Activated naive CD8-positive, alpha-beta T cell treated with anti-CD3 and anti-CD28 coated beads, Interleukin-2, amount 50 U/mL, for 16 hours (primary cell): Measurements from ENCODE around the gene CYB5A.

ENCODE experiments used
- DNase-seq: peaks from one replicate; pipeline ENCODE4 v3.0.0-alpha.2; 2020; ENCODE audit warnings: low read depth, low spot score

The CYB5A gene

DNA sequence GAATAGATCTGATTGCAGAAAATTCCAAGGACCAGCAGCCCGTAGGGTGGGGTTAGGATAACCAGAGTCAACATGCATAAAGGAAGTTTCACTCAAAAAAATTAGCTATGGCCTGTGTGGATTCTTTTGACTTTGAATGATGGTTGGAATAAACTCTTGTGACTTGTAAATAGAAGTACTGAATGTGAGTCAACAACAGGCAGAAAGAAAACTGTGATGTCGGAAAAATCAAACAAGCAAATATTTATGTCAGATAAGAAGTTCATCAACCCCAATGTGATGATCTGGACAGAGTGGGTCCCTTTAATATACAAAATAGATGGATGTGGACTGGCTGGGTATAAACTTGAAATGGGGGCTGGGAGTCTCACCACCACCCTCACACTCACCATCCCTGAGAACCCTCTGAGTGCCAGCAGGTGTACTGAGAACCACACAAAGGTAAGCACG is 75.1 kb downstream of the CYB5A start:
- no peak for DNase-seq

DNA sequence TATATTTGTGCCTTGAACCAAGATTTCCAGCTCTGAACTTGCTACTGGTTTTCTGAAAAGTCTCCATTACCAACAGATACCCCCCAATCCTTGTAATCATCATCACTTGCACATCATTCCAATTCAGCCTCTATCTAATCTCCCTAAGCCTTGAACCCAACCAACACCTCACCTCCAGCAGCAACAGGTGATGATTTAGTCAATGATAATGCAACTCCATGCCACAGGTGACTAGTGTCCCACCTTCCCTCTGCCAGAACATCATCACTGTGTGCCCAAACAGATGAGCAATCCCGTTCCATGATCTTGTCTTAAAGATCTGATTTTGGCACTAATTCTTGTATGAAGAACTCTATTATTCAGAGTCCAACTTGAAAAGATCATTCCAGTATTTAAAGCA is 75.9 kb downstream of the CYB5A start:
- DNase-seq, result no peak

DNA sequence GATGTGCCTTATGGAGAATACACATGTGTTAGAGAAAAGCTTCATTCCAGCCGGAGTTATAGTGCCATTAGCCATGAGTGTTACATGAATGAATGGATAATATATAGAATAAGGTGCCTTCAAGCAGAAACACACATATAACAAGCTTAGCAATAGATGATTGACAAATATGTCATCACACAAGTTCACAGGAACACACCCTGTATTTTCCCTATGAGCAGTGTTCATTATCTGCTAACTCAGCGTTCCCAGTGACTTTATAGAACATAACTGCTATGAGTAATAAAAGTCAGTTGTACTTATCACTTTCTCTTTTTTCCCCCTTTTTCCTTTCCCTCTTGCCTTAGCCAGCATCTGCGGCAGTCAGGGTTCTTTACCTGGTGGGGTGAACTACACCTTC is 78.3 kb downstream of the CYB5A start:
- DNase-seq, result no peak

DNA sequence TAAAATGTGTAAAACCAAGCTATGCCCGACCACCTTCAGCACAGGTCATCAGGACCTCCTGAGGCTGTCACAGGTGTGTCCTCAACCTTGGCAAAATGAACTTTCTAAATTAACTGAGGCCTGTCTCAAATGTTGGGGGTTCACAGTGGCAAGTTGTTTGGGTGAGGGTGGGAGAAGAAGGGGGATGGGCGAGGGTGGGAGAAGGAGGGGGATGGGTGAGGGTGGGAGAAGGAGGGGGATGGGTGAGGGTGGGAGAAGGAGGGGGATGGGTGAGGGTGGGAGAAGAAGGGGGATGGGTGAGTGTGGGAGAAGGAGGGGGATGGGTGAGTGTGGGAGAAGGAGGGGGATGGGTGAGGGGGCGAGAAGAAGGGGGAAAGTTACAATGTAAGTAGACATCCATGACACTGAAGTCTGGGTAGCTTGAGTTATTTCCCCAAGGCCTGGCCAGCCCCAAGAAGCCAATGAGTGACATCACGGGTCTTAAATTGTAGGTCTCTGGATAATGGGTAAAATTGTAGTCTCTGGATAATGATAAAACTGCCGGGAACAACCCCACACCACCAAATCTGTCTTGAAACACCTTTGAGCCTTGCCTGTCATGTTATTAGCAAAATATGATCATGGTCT is 87.1 kb downstream of the CYB5A start:
- DNase-seq, result no peak

DNA sequence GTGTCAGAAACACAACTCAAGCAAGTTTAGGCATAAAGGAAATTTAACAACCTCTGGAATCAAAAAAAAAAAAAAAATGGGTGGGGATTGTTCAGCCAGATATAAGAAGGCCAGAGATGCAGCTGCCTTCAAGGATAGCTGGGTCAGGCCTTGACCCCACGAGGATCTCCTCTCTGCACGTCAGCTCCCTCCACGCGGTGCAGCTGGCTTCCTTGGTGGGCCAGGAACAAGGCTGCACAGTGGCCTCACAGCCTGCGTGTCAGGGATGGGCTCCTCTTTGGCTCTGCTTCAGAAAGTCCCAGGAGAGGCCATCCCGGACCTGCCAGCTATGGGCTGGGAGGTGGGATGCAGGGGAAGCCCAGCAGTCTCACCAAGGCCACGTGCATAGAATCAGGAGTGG is 88.0 kb downstream of the CYB5A start:
- DNase-seq, result no peak
